ENCODE data around the gene EARS2.

The EARS2 gene

GRCh38 chr16:23577493-23577892 is 20.3 kb upstream of the EARS2 start:
- Histone ChIP-seq H3K4me3 (ENCODE audit: insufficient read length, low read depth) (no peak overlapping the region), H3K27me3 (ENCODE audit: insufficient read depth, insufficient read length) (no peaks in the 10 kb centered on the region), H3K9me3 (ENCODE audit: insufficient read depth, low read length) (no peaks in the 10 kb centered on the region), H3K4me1 (ENCODE audit: insufficient read depth, insufficient read length) (no peaks in the 10 kb centered on the region), H3K36me3 (ENCODE audit: insufficient read depth, insufficient read length, low read length) (peaks cover 88% of the 10 kb centered on the region), H3K9ac (ENCODE audit: insufficient read length, low read depth) (no peak overlapping the region)
- no peak for DNase-seq (ENCODE audit: low read depth, low spot score)
- TF ChIP-seq YY1 (IDR thresholded peaks at IDR 0.05; ENCODE audit: insufficient read depth, insufficient read length), result no peak
- no peak for TF ChIP-seq ZNF274 (IDR thresholded peaks at IDR 0.05; ENCODE audit: low read depth, low read length)
- no peak for TF ChIP-seq SUZ12 (IDR thresholded peaks at IDR 0.05; ENCODE audit: extremely low read depth, insufficient read depth, insufficient read length)

GRCh38 chr16:23575834-23576233 is 18.7 kb upstream of the EARS2 start:
- H3K4me1 ChIP-seq (ENCODE audit: insufficient read depth, insufficient read length), result no peaks in the 10 kb centered on the region
- no peaks in the 10 kb centered on the region for H3K9me3 ChIP-seq (ENCODE audit: insufficient read depth, low read length)
- TF ChIP-seq ZNF274 (IDR thresholded peaks at IDR 0.05; ENCODE audit: low read depth, low read length) (no peak), SUZ12 (IDR thresholded peaks at IDR 0.05; ENCODE audit: extremely low read depth, insufficient read depth, insufficient read length) (no peak), YY1 (IDR thresholded peaks at IDR 0.05; ENCODE audit: insufficient read depth, insufficient read length) (no peak)
- H3K36me3 ChIP-seq (ENCODE audit: insufficient read depth, insufficient read length, low read length), result peaks cover 88% of the 10 kb centered on the region
- DNase-seq (ENCODE audit: low read depth, low spot score), result no peak
- no peak overlapping the region for H3K4me3 ChIP-seq (ENCODE audit: insufficient read length, low read depth)
- no peak overlapping the region for H3K9ac ChIP-seq (ENCODE audit: insufficient read length, low read depth)
- no peaks in the 10 kb centered on the region for H3K27me3 ChIP-seq (ENCODE audit: insufficient read depth, insufficient read length)

- Histone ChIP-seq H3K4me3 (ENCODE audit: insufficient read length, low read depth) (no peak overlapping the region), H3K9ac (ENCODE audit: insufficient read length, low read depth) (no peak overlapping the region), H3K9me3 (ENCODE audit: insufficient read depth, low read length) (no peaks in the 10 kb centered on the region), H3K4me1 (ENCODE audit: insufficient read depth, insufficient read length) (no peaks in the 10 kb centered on the region), H3K27me3 (ENCODE audit: insufficient read depth, insufficient read length) (no peaks in the 10 kb centered on the region), H3K36me3 (ENCODE audit: insufficient read depth, insufficient read length, low read length) (peaks cover 90% of the 10 kb centered on the region)
- no peak for TF ChIP-seq YY1 (IDR thresholded peaks at IDR 0.05; ENCODE audit: insufficient read depth, insufficient read length)
- TF ChIP-seq ZNF274 (IDR thresholded peaks at IDR 0.05; ENCODE audit: low read depth, low read length), result no peak
- no peak for TF ChIP-seq SUZ12 (IDR thresholded peaks at IDR 0.05; ENCODE audit: extremely low read depth, insufficient read depth, insufficient read length)
- no peak for DNase-seq (ENCODE audit: low read depth, low spot score)
These were observed 16.7 kb upstream of the EARS2 start for GRCh38 chr16:23573817-23574216.

GRCh38 chr16:23572394-23572793 is 15.2 kb upstream of the EARS2 start:
- H3K4me3 ChIP-seq (ENCODE audit: insufficient read length, low read depth), result no peak overlapping the region
- no peaks in the 10 kb centered on the region for H3K9me3 ChIP-seq (ENCODE audit: insufficient read depth, low read length)
- H3K27me3 ChIP-seq (ENCODE audit: insufficient read depth, insufficient read length), result no peaks in the 10 kb centered on the region
- no peaks in the 10 kb centered on the region for H3K4me1 ChIP-seq (ENCODE audit: insufficient read depth, insufficient read length)
- TF ChIP-seq YY1 (IDR thresholded peaks at IDR 0.05; ENCODE audit: insufficient read depth, insufficient read length) (no peak), SUZ12 (IDR thresholded peaks at IDR 0.05; ENCODE audit: extremely low read depth, insufficient read depth, insufficient read length) (no peak), ZNF274 (IDR thresholded peaks at IDR 0.05; ENCODE audit: low read depth, low read length) (no peak)
- no peak for DNase-seq (ENCODE audit: low read depth, low spot score)
- H3K9ac ChIP-seq (ENCODE audit: insufficient read length, low read depth), result no peak overlapping the region
- peaks cover 95% of the 10 kb centered on the region for H3K36me3 ChIP-seq (ENCODE audit: insufficient read depth, insufficient read length, low read length)

GRCh38 chr16:23571895-23572294 is 14.7 kb upstream of the EARS2 start:
- Histone ChIP-seq H3K9ac (ENCODE audit: insufficient read length, low read depth) (no peak overlapping the region), H3K27me3 (ENCODE audit: insufficient read depth, insufficient read length) (no peaks in the 10 kb centered on the region), H3K9me3 (ENCODE audit: insufficient read depth, low read length) (no peaks in the 10 kb centered on the region), H3K4me3 (ENCODE audit: insufficient read length, low read depth) (no peak overlapping the region), H3K36me3 (ENCODE audit: insufficient read depth, insufficient read length, low read length) (peaks cover 97% of the 10 kb centered on the region), H3K4me1 (ENCODE audit: insufficient read depth, insufficient read length) (no peaks in the 10 kb centered on the region)
- TF ChIP-seq SUZ12 (IDR thresholded peaks at IDR 0.05; ENCODE audit: extremely low read depth, insufficient read depth, insufficient read length) (no peak), YY1 (IDR thresholded peaks at IDR 0.05; ENCODE audit: insufficient read depth, insufficient read length) (no peak), ZNF274 (IDR thresholded peaks at IDR 0.05; ENCODE audit: low read depth, low read length) (no peak)
- no peak for DNase-seq (ENCODE audit: low read depth, low spot score)

- no peak for DNase-seq (ENCODE audit: low read depth, low spot score)
- H3K9me3 ChIP-seq (ENCODE audit: insufficient read depth, low read length), result no peaks in the 10 kb centered on the region
- no peak overlapping the region for H3K9ac ChIP-seq (ENCODE audit: insufficient read length, low read depth)
- TF ChIP-seq ZNF274 (IDR thresholded peaks at IDR 0.05; ENCODE audit: low read depth, low read length) (no peak), SUZ12 (IDR thresholded peaks at IDR 0.05; ENCODE audit: extremely low read depth, insufficient read depth, insufficient read length) (no peak), YY1 (IDR thresholded peaks at IDR 0.05; ENCODE audit: insufficient read depth, insufficient read length) (no peak)
- H3K27me3 ChIP-seq (ENCODE audit: insufficient read depth, insufficient read length), result no peaks in the 10 kb centered on the region
- H3K4me3 ChIP-seq (ENCODE audit: insufficient read length, low read depth), result no peak overlapping the region
- no peaks in the 10 kb centered on the region for H3K4me1 ChIP-seq (ENCODE audit: insufficient read depth, insufficient read length)
- H3K36me3 ChIP-seq (ENCODE audit: insufficient read depth, insufficient read length, low read length), result peaks cover 99% of the 10 kb centered on the region
These were observed 14.0 kb upstream of the EARS2 start for GRCh38 chr16:23570992-23571632.

GRCh38 chr16:23567602-23568001 is 10.5 kb upstream of the EARS2 start:
- Histone ChIP-seq H3K4me3 (ENCODE audit: insufficient read length, low read depth) (no peak overlapping the region), H3K4me1 (ENCODE audit: insufficient read depth, insufficient read length) (no peaks in the 10 kb centered on the region), H3K36me3 (ENCODE audit: insufficient read depth, insufficient read length, low read length) (peaks cover 97% of the 10 kb centered on the region), H3K9ac (ENCODE audit: insufficient read length, low read depth) (no peak overlapping the region), H3K9me3 (ENCODE audit: insufficient read depth, low read length) (no peaks in the 10 kb centered on the region), H3K27me3 (ENCODE audit: insufficient read depth, insufficient read length) (no peaks in the 10 kb centered on the region)
- no peak for TF ChIP-seq YY1 (IDR thresholded peaks at IDR 0.05; ENCODE audit: insufficient read depth, insufficient read length)
- TF ChIP-seq SUZ12 (IDR thresholded peaks at IDR 0.05; ENCODE audit: extremely low read depth, insufficient read depth, insufficient read length), result no peak
- no peak for TF ChIP-seq ZNF274 (IDR thresholded peaks at IDR 0.05; ENCODE audit: low read depth, low read length)
- no peak for DNase-seq (ENCODE audit: low read depth, low spot score)
